Measurements from ENCODE around the gene RNF130.
A peak's percentile ranks its signal among the peaks of the same experiment; 100 is the strongest.

RNF130 gene

DNA sequence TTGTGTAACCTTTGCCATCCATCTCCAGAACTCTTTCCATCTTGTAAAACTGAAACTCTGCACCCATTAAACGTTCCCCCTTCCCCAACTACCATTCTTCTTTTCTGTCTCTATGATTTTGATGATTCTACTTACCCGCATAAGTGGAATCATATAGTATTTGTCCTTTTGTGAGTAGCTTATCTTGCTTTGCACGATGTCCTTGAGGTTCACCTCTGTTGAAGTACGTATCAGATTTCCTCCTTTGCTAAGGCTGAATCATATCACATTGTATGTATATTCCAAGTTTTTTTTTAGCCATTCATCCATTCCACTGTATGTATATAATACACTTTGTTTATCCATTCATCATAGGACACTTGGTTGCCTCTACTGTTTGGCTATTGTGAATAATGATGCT lies 2.9 kb upstream of the RNF130 start:
- Histone ChIP-seq H3K4me3 (IDR thresholded peaks at IDR 0.05; ENCODE audit: insufficient read depth, low read depth, low read length) (no peak overlapping the region), H3K9ac (no peak overlapping the region), H3K36me3 (ENCODE audit: insufficient read depth) (no peaks in the 10 kb centered on the region), H3K27me3 (ENCODE audit: insufficient read depth, low read depth) (0 out of 2 replicates have a peak, but pooled peaks cover 2% of the 10 kb centered on the region), H2AFZ (ENCODE audit: low read depth) (no peak overlapping the region), H4K20me1 (ENCODE audit: insufficient read depth) (no peaks in the 10 kb centered on the region), H3K27ac (no peak overlapping the region), H3K79me2 (ENCODE audit: insufficient read depth, low read depth) (no peaks in the 10 kb centered on the region), H3K4me2 (no peak overlapping the region), H3K4me1 (ENCODE audit: low read depth, poor library complexity, severe bottlenecking) (no peaks in the 10 kb centered on the region)
- TF ChIP-seq, protein P1, sequence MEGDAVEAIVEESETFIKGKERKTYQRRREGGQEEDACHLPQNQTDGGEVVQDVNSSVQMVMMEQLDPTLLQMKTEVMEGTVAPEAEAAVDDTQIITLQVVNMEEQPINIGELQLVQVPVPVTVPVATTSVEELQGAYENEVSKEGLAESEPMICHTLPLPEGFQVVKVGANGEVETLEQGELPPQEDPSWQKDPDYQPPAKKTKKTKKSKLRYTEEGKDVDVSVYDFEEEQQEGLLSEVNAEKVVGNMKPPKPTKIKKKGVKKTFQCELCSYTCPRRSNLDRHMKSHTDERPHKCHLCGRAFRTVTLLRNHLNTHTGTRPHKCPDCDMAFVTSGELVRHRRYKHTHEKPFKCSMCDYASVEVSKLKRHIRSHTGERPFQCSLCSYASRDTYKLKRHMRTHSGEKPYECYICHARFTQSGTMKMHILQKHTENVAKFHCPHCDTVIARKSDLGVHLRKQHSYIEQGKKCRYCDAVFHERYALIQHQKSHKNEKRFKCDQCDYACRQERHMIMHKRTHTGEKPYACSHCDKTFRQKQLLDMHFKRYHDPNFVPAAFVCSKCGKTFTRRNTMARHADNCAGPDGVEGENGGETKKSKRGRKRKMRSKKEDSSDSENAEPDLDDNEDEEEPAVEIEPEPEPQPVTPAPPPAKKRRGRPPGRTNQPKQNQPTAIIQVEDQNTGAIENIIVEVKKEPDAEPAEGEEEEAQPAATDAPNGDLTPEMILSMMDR (conservative IDR thresholded peaks at IDR 0.05; ENCODE audit: low read depth, low read length), result no peak

DNA sequence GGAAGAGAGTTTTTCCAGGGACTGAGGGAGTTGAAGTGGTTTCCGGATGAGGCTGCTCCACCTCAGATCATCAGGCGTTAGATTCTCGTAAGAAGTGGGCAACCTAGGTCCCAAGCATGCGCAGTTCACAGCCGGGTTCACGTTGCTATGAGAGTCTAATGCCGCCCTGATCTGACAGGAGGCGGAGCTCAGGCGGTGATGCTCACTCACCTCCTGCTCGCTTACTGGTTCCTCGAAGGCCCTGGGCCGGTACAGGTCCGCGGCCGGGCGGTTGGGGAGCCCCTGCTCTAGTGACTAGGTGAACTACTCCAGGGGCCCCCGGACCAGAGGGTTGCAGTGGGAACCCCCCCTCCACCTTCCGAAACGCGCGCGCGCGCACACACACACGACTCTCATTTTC lies 997 bp upstream of the RNF130 start:
- Histone ChIP-seq H3K27me3 (ENCODE audit: insufficient read depth, low read depth) (0 out of 2 replicates have a peak, but pooled peaks cover 2% of the 10 kb centered on the region), H3K4me3 (IDR thresholded peaks at IDR 0.05; ENCODE audit: insufficient read depth, low read depth, low read length) (no peak overlapping the region), H3K9ac (no peak overlapping the region), H2AFZ (ENCODE audit: low read depth) (peak overlapping the region; percentile 59; the same call in 1 of the 2 replicates), H3K36me3 (ENCODE audit: insufficient read depth) (no peaks in the 10 kb centered on the region), H3K79me2 (ENCODE audit: insufficient read depth, low read depth) (no peaks in the 10 kb centered on the region), H3K4me2 (no peak overlapping the region), H3K4me1 (ENCODE audit: low read depth, poor library complexity, severe bottlenecking) (no peaks in the 10 kb centered on the region), H4K20me1 (ENCODE audit: insufficient read depth) (no peaks in the 10 kb centered on the region), H3K27ac (no peak overlapping the region)
- TF ChIP-seq, protein P1 (conservative IDR thresholded peaks at IDR 0.05; ENCODE audit: low read depth, low read length), result no peak

DNA sequence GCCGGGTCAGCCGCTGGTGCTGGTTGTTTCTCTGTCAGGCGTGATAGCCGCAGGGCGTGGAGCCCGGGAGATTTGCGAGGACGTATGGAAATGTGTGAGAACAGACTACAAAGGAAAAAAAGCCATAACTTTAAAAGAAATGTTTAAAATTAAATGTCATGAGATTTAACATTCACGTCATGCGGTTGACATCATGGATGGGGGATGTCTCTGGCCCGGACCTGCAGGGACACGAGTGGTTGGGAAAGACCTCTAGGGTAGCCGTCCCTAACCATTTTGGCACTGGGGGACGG lies 643 bp upstream of the RNF130 start:
- 0 out of 2 replicates have a peak, but pooled peaks cover 2% of the 10 kb centered on the region for H3K27me3 ChIP-seq (ENCODE audit: insufficient read depth, low read depth)
- H3K4me3 ChIP-seq (IDR thresholded peaks at IDR 0.05; ENCODE audit: insufficient read depth, low read depth, low read length), result no peak overlapping the region
- no peaks in the 10 kb centered on the region for H3K4me1 ChIP-seq (ENCODE audit: low read depth, poor library complexity, severe bottlenecking)
- no peaks in the 10 kb centered on the region for H3K79me2 ChIP-seq (ENCODE audit: insufficient read depth, low read depth)
- H4K20me1 ChIP-seq (ENCODE audit: insufficient read depth), result no peaks in the 10 kb centered on the region
- H3K27ac ChIP-seq, result no peak overlapping the region
- TF ChIP-seq, protein P1 (conservative IDR thresholded peaks at IDR 0.05; ENCODE audit: low read depth, low read length), result no peak
- no peak overlapping the region for H3K9ac ChIP-seq
- H3K4me2 ChIP-seq, result 0 out of 2 replicates have a peak overlapping the region, but pooled peaks have one; percentile 29
- H2AFZ ChIP-seq (ENCODE audit: low read depth), result peak overlapping the region; percentile 59; the same call in 1 of the 2 replicates
- H3K36me3 ChIP-seq (ENCODE audit: insufficient read depth), result no peaks in the 10 kb centered on the region

DNA sequence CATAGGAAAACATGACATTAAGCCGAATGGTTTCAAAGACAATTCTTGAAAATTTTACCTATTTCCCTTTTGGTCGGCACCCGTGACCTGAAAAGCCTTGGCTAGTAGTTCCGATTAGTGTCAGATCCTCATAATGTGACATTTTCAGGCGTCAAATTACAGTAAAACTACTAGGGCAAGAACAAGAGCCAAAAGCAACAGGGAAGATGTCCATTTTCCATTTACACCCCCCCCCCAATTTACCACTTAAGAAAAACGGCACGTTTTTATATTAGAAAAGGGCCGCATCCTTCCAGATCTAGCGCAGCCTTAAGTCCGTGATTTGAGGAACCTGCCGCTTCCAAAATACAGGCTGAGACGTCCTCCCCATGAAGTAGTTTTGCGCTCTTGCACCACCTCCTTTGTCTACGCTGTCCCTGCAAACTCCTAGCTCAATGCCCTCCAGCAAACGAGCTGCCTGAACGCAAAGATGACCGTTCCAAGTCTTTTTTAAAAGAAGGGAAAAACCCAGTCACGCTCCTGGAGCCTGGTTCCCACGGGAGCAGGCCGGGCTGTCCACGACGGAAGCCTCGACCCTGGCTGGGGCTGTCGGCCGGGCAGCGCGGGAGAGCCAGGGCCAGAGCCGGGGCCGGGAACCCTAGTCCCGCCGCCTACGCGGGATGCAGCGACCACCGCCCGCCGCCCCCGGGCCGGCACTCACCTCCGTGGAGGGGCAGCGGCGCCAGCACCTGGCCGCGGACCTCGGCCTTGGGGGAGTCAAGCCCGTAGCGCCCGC lies 616 bp downstream of the RNF130 start:
- Histone ChIP-seq H3K9ac (no peak overlapping the region), H3K27ac (no peak overlapping the region), H4K20me1 (ENCODE audit: insufficient read depth) (no peaks in the 10 kb centered on the region), H3K36me3 (ENCODE audit: insufficient read depth) (no peaks in the 10 kb centered on the region), H3K79me2 (ENCODE audit: insufficient read depth, low read depth) (no peaks in the 10 kb centered on the region), H3K4me2 (peak overlapping the region; percentile 21; the same call in 1 of the 2 replicates), H3K4me3 (IDR thresholded peaks at IDR 0.05; ENCODE audit: insufficient read depth, low read depth, low read length) (no peak overlapping the region), H3K4me1 (ENCODE audit: low read depth, poor library complexity, severe bottlenecking) (no peaks in the 10 kb centered on the region), H3K27me3 (ENCODE audit: insufficient read depth, low read depth) (0 out of 2 replicates have a peak, but pooled peaks cover 2% of the 10 kb centered on the region), H2AFZ (ENCODE audit: low read depth) (peak overlapping the region; percentile 49; the same call in 1 of the 2 replicates)
- TF ChIP-seq, protein P1 (conservative IDR thresholded peaks at IDR 0.05; ENCODE audit: low read depth, low read length), result no peak

Data from KMS-11 (cell line).